ENCODE results near the gene FUT8. TPM values are rescaled to one million over a fixed set of nuclear protein-coding genes. Genes with fewer than 3 reads are reported as not detected.

FUT8 gene
- total RNA-seq, 1 experiment from 2014 or later: 42.3 TPM

GRCh38 chr14:65623759-65624158 is 211.2 kb downstream of the FUT8 start (continued):
- no peak for TF ChIP-seq RAD21 (IDR thresholded peaks at IDR 0.05; ENCODE audit: low read depth)
- no peak for TF ChIP-seq ATF3 (IDR thresholded peaks at IDR 0.05)

- Histone ChIP-seq H3K27me3 (ENCODE audit: insufficient read depth, low read length) (no peaks in the 10 kb centered on the region), H3K9ac (ENCODE audit: low read length) (no peak overlapping the region), H4K20me1 (ENCODE audit: insufficient read depth) (no peaks in the 10 kb centered on the region), H3K36me3 (ENCODE audit: control insufficient read depth in 1 of 2, insufficient read depth in 2 of 2, low read length in 2 of 2) (no peaks in the 10 kb centered on the region), H3K4me1 (ENCODE audit: control insufficient read depth in 1 of 2, insufficient read depth in 2 of 2, low read length in 2 of 2) (no peaks in the 10 kb centered on the region), H3K79me2 (ENCODE audit: insufficient read depth, low read length) (no peaks in the 10 kb centered on the region), H3K27ac (ENCODE audit: low read depth, low read length) (no peak overlapping the region), H2AFZ (ENCODE audit: low read depth, low read length, poor library complexity, severe bottlenecking) (no peak overlapping the region), H3K9me3 (ENCODE audit: control insufficient read depth in 1 of 2, insufficient read depth in 1 of 2, low read depth in 1 of 2, low read length in 2 of 2) (no peaks in the 10 kb centered on the region), H3K4me2 (ENCODE audit: low read length) (no peak overlapping the region), H3K4me3 (replicated peaks in 1 of 2; ENCODE audit: low read depth in 1 of 2, low read length in 2 of 2) (no peak overlapping the region), H3K9me2 (ENCODE audit: insufficient read depth) (no peaks in the 10 kb centered on the region)
- BruUV-seq (replicated peaks): no TSS peak
- ChIA-PET RAD21 (ENCODE audit: low non-redundant PET in 1 of 2, low total read pairs in 2 of 2, uncharacterized antibody in 2 of 2, unreplicated experiment in 2 of 2) (no interaction called here), CTCF (no interaction called here), POLR2A (no interaction called here)
- ATAC-seq: no peak
- no peak for TF ChIP-seq YY1 (IDR thresholded peaks at IDR 0.05; ENCODE audit: extremely low read depth, insufficient replicate concordance, low read depth, low read length)
- intact Hi-C loops (cut with micrococcal nuclease): no loop called here
- no peak for DNase-seq (ENCODE audit: low read depth, low spot score)
Measured at GRCh38 chr14:65627315-65627714, 214.8 kb downstream of the FUT8 start.

GRCh38 chr14:65628664-65629063 is 216.1 kb downstream of the FUT8 start:
- H3K4me2 ChIP-seq (ENCODE audit: low read length): no peak overlapping the region
- CTCF ChIA-PET: no interaction called here
- BruUV-seq (replicated peaks): no TSS peak
- POLR2A ChIA-PET: interaction anchor here (0.6 kb wide), 1 partner anchor 40 kb away, joined by 3 read pairs; no protein-coding TSS in a partner anchor
- H3K4me3 ChIP-seq (replicated peaks in 1 of 2; ENCODE audit: low read depth in 1 of 2, low read length in 2 of 2): no peak overlapping the region
- H2AFZ ChIP-seq (ENCODE audit: low read depth, low read length, poor library complexity, severe bottlenecking): no peak overlapping the region
- RAD21 ChIA-PET (ENCODE audit: low non-redundant PET in 1 of 2, low total read pairs in 2 of 2, uncharacterized antibody in 2 of 2, unreplicated experiment in 2 of 2): no interaction called here
- no peaks in the 10 kb centered on the region for H3K4me1 ChIP-seq (ENCODE audit: control insufficient read depth in 1 of 2, insufficient read depth in 2 of 2, low read length in 2 of 2)
- DNase-seq (ENCODE audit: low read depth, low spot score) (no peak), ATAC-seq (no peak)
- H3K9me3 ChIP-seq (ENCODE audit: control insufficient read depth in 1 of 2, insufficient read depth in 1 of 2, low read depth in 1 of 2, low read length in 2 of 2): no peaks in the 10 kb centered on the region
- H3K9me2 ChIP-seq (ENCODE audit: insufficient read depth): no peaks in the 10 kb centered on the region
- intact Hi-C loops (cut with micrococcal nuclease): no loop called here
- H3K79me2 ChIP-seq (ENCODE audit: insufficient read depth, low read length): no peaks in the 10 kb centered on the region
- no peak overlapping the region for H3K9ac ChIP-seq (ENCODE audit: low read length)
- H3K27me3 ChIP-seq (ENCODE audit: insufficient read depth, low read length): no peaks in the 10 kb centered on the region
- H4K20me1 ChIP-seq (ENCODE audit: insufficient read depth): no peaks in the 10 kb centered on the region
- no peak overlapping the region for H3K27ac ChIP-seq (ENCODE audit: low read depth, low read length)
- H3K36me3 ChIP-seq (ENCODE audit: control insufficient read depth in 1 of 2, insufficient read depth in 2 of 2, low read length in 2 of 2): no peaks in the 10 kb centered on the region
- TF ChIP-seq SIN3A (IDR thresholded peaks at IDR 0.05; ENCODE audit: low read depth) (no peak), CEBPB (IDR thresholded peaks at IDR 0.05; ENCODE audit: low read depth) (no peak), TCF7L2 (IDR thresholded peaks at IDR 0.05; ENCODE audit: borderline replicate concordance, extremely low read depth, insufficient read depth, insufficient read length) (no peak), FOSL1 (IDR thresholded peaks at IDR 0.05; ENCODE audit: low read depth) (no peak), POLR2AphosphoS5 (IDR thresholded peaks at IDR 0.05; ENCODE audit: low read depth, low read length) (no peak), EGR1 (IDR thresholded peaks at IDR 0.05; ENCODE audit: low read depth) (no peak), REST (IDR thresholded peaks at IDR 0.05; ENCODE audit: low read depth) (no peak), CBX3 (IDR thresholded peaks at IDR 0.05; ENCODE audit: low read depth) (no peak), ATF3 (IDR thresholded peaks at IDR 0.05) (no peak), EZH2 (IDR thresholded peaks at IDR 0.05) (no peak), JUND (IDR thresholded peaks at IDR 0.05) (no peak), YY1 (IDR thresholded peaks at IDR 0.05; ENCODE audit: extremely low read depth, insufficient replicate concordance, low read depth, low read length) (no peak), ZNF274 (IDR thresholded peaks at IDR 0.05; ENCODE audit: low read depth, low read length) (no peak)

Measured in HCT116 (cell line).